ENCODE data around the gene RAB33A. TPM values are rescaled to one million over a fixed set of nuclear protein-coding genes. Genes with fewer than 3 reads are reported as not detected.

RAB33A gene
- total RNA-seq, 4 donors from 2014 or later: 0.65 TPM; not detected in 3

DNA sequence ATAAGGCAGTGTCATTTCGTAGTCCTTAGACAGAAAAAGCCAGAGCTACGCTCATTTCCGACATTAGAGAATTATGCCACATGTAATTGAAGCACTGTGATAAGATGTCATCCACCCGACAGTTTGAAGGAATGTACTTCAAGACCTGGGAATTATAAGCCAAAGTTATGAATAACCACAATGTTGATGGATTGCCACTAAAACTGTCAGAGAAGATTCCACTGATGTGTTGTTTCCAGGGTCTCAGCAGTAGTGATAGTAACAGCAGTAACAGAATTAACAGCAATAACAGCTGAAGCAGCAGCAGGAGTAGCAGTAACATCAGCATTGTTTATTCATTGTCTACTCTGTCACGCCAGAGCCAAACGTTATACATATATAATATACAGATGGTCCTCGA is 24.7 kb downstream of the RAB33A start:
- WGBS, 2 donors: 42 to 60% methylated on average over 7 of the region's 7 CpGs
- intact Hi-C loops (cut with DNase I; ENCODE audit: low total_unique reads): no loop called here

DNA sequence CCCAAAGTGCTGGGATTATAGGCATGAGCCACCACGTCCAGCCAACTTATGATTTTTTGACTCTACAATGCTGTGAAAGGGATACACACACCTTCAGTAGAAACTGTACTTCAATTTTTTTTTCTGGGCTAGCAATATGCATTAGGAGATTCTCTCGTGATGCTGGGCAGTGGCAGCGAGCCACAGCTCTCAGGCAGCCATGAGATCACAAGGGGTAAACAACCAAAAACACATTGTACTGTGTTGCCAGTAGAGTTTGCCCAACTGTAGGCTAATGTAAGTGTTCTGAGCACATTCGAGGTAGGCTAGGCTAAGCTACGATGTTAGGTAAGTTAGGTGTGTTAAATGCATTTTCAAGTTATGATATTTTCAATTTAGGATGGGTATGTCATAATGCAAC is 25.7 kb downstream of the RAB33A start:
- intact Hi-C loops (cut with DNase I; ENCODE audit: low total_unique reads): no loop called here
- WGBS, 2 donors: 52 to 61% methylated on average over 5 of the region's 5 CpGs
- H3K4me3 ChIP-seq (ENCODE audit: low read depth, poor library complexity, severe bottlenecking): no peak overlapping the region
- no peak for TF ChIP-seq POLR2A (IDR thresholded peaks at IDR 0.05)
- TF ChIP-seq, protein P1, sequence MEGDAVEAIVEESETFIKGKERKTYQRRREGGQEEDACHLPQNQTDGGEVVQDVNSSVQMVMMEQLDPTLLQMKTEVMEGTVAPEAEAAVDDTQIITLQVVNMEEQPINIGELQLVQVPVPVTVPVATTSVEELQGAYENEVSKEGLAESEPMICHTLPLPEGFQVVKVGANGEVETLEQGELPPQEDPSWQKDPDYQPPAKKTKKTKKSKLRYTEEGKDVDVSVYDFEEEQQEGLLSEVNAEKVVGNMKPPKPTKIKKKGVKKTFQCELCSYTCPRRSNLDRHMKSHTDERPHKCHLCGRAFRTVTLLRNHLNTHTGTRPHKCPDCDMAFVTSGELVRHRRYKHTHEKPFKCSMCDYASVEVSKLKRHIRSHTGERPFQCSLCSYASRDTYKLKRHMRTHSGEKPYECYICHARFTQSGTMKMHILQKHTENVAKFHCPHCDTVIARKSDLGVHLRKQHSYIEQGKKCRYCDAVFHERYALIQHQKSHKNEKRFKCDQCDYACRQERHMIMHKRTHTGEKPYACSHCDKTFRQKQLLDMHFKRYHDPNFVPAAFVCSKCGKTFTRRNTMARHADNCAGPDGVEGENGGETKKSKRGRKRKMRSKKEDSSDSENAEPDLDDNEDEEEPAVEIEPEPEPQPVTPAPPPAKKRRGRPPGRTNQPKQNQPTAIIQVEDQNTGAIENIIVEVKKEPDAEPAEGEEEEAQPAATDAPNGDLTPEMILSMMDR (IDR thresholded peaks at IDR 0.05): no peak
- no peak for DNase-seq (ENCODE audit: low spot score in 2 of 2)

More for the DNA sequence above, 24.7 kb downstream of the RAB33A start:
- H3K4me3 ChIP-seq (ENCODE audit: low read depth, poor library complexity, severe bottlenecking): no peak overlapping the region
- DNase-seq (ENCODE audit: low spot score in 2 of 2): no peak
- TF ChIP-seq, protein P1 (IDR thresholded peaks at IDR 0.05): no peak
- no peak for TF ChIP-seq POLR2A (IDR thresholded peaks at IDR 0.05)

DNA sequence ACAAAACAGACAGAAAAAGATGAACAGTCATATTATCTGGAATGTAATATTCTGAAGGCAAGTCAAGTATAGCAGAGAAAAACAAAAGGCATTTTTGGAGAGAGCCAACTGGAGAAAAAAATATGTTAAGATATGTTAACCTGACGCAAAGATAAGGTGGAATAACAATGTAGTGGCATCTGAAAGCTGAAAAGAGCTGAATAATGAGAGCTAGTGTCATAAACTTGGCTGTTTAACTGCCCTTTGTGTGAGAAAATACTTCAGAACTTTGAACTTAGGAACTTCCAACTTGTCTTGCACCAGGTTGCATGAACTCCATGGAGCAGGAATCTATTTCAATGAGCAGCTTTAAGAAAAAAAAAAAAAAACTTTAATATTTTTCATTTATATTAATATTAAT is 32.9 kb downstream of the RAB33A start:
- TF ChIP-seq POLR2A (IDR thresholded peaks at IDR 0.05): no peak
- TF ChIP-seq, protein P1 (IDR thresholded peaks at IDR 0.05): no peak
- no peak overlapping the region for H3K4me3 ChIP-seq (ENCODE audit: low read depth, poor library complexity, severe bottlenecking)
- intact Hi-C loops (cut with DNase I; ENCODE audit: low total_unique reads): no loop called here
- DNase-seq (ENCODE audit: low spot score in 2 of 2): no peak
- WGBS, 2 donors: 69 to 100% methylated on average over 1 of the region's 1 CpG

DNA sequence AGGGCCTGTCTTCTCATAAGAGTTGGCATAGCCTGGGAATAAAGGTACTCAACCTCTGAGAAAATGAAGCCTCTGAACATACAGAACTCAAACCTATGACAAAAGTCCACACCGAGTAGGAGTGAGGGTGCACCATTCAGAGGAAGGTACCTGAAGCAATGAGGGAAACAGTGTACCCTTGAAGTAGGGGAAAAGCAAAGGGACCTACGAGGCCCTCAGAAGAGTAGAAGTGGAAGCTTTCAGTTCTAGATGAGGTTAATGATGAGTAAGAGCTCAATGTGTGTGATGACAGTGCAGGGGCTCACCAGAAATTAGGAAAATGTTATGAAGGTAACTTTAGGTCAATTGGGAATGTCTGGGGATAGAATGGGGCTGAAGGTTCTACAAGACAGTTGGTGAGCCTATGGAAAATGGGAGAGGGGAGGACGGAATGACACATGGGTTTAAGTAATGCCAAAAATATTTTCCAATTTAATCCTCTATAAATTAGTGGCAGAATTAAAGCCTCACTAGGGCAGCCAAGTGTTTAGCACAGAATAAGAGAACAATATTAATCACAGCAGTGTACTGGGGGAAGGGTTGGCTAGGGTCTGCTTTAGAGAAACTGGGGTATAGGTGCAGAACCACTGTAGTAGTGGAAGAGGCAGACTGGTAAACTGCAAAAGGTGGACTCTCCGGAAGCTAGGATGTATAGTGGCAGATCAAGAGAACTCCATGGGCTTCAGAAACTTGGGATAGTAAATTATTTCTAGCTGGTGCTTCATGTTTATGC is 39.8 kb downstream of the RAB33A start:
- DNase-seq (ENCODE audit: low spot score in 2 of 2): no peak
- intact Hi-C loops (cut with DNase I; ENCODE audit: low total_unique reads): no loop called here
- 77 to 98% methylated on average over 4 of the region's 4 CpGs for WGBS, 2 donors
- H3K4me3 ChIP-seq (ENCODE audit: low read depth, poor library complexity, severe bottlenecking): no peak overlapping the region
- TF ChIP-seq POLR2A (IDR thresholded peaks at IDR 0.05): no peak
- TF ChIP-seq, protein P1 (IDR thresholded peaks at IDR 0.05): no peak

DNA sequence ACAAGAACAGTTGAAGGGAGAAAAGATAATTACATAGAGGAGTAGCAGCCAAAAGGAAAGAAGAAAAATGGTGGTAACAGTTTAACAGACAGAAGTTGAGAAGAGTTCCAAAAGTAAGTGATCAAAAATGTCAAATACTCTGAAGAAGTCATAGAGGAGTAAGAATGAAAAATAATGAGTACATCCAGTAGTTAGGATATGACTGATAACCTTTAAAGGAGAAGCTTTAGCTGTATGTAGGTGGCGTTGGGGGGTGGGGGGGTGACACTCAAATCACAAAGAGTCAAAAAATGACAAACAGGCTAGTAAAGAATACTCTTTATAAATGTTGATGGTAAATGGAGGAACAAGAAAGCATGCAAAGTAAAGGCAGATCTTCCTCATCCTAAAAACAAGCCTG is 40.6 kb downstream of the RAB33A start:
- no peak for DNase-seq (ENCODE audit: low spot score in 2 of 2)
- TF ChIP-seq, protein P1 (IDR thresholded peaks at IDR 0.05): no peak
- no peak for TF ChIP-seq POLR2A (IDR thresholded peaks at IDR 0.05)
- 63 to 94% methylated on average over 1 of the region's 1 CpG for WGBS, 2 donors
- no peak overlapping the region for H3K4me3 ChIP-seq (ENCODE audit: low read depth, poor library complexity, severe bottlenecking)
- intact Hi-C loops (cut with DNase I; ENCODE audit: low total_unique reads): no loop called here

DNA sequence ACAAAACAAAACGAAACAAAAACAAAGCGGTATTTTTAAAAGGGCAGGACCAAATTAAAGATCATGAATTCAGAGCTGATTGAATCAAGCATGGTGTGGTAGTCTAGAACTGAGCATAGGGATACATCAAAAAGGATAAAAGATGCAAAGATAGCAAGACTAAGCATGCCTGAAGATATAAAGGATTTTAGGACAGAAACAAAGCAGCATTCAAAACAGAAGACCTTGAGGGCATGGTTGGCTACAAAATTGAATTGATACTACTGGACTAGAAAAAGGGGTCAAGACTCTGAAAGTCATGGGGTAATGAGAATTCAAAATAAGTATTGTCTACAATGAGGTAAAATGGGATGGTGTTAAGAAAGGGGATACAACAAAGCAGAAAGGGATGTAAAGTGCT is 41.6 kb downstream of the RAB33A start:
- H3K4me3 ChIP-seq (ENCODE audit: low read depth, poor library complexity, severe bottlenecking): no peak overlapping the region
- TF ChIP-seq, protein P1 (IDR thresholded peaks at IDR 0.05): no peak
- no peak for TF ChIP-seq POLR2A (IDR thresholded peaks at IDR 0.05)
- no peak for DNase-seq (ENCODE audit: low spot score in 2 of 2)
- intact Hi-C loops (cut with DNase I; ENCODE audit: low total_unique reads): no loop called here
- WGBS, 2 donors: 91% methylated on average over 2 of the region's 2 CpGs

Measured in lower leg skin (tissue), 4 donors.